Keratinocyte (primary cell): ENCODE data around the gene TAF1C.

Experiments
- EZH2 ChIP-seq: IDR thresholded peaks from one replicate; pipeline ENCODE4 v1.6.1; 2012; ENCODE audit warnings: inconsistent platforms, mild to moderate bottlenecking, low read length, moderate library complexity
- TF ChIP-seq, protein P1 (sequence below), 3 experiments: IDR thresholded peaks in 1 of 3; conservative IDR thresholded peaks in 1 of 3; optimal IDR thresholded peaks in 1 of 3; 2 replicates in 2 of 3; 3 replicates in 1 of 3; pipeline versions ENCODE3 to v1.5.1; 2011; ENCODE audit warnings: low read length in 3 of 3, mild to moderate bottlenecking in 3 of 3, moderate library complexity in 2 of 3, control low read depth in 1 of 3, inconsistent platforms in 1 of 3; ENCODE audit not compliant: insufficient read depth in 2 of 3; ENCODE audit errors: extremely low read depth in 1 of 3

DNA sequence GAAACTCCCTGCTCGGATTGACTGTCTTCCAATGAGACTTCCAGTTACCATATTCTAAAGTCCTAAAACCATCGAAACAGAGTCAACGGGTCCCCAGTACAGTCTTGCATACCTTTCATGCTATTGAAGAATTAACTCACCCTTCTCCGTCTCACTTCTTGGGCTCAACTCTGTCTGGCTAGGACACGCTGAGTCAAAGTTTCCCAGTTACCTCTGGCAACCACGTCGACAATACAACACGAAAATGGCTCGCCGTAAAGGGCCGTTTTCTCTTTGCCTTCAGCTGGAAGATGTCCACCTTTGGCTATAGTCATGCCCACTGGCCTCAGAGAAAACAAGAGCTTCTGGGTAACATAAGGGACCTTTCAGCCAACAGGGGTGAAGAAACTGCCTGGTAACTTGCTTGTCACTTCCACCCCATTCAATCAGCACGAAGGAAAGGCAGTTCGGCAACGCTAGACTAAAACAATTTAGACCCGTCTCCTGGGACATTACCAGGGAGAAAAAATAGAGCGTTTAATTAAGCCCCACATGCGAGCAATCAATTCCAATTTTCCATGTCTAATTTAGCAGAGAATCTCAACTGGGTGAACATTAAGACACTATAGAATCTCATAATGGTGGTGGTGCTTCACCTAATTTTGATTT lies 31.4 kb upstream of the TAF1C start:
- TF ChIP-seq, protein P1, sequence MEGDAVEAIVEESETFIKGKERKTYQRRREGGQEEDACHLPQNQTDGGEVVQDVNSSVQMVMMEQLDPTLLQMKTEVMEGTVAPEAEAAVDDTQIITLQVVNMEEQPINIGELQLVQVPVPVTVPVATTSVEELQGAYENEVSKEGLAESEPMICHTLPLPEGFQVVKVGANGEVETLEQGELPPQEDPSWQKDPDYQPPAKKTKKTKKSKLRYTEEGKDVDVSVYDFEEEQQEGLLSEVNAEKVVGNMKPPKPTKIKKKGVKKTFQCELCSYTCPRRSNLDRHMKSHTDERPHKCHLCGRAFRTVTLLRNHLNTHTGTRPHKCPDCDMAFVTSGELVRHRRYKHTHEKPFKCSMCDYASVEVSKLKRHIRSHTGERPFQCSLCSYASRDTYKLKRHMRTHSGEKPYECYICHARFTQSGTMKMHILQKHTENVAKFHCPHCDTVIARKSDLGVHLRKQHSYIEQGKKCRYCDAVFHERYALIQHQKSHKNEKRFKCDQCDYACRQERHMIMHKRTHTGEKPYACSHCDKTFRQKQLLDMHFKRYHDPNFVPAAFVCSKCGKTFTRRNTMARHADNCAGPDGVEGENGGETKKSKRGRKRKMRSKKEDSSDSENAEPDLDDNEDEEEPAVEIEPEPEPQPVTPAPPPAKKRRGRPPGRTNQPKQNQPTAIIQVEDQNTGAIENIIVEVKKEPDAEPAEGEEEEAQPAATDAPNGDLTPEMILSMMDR (optimal IDR thresholded peaks at IDR 0.05 in 1 of 3, IDR thresholded peaks at IDR 0.05 in 1 of 3, conservative IDR thresholded peaks at IDR 0.05 in 1 of 3; ENCODE audit: extremely low read depth in 1 of 3, insufficient read depth in 2 of 3, low read length in 3 of 3): no peak
- no peak for TF ChIP-seq EZH2
